ENCODE results near the gene SCAMP2. TPM values are rescaled to one million over a fixed set of nuclear protein-coding genes. Genes with fewer than 3 reads are reported as not detected.

The SCAMP2 gene
- total and polyA plus RNA-seq, 10 donors: 34.7 to 129 (median 98.6) TPM

- intact Hi-C loops (cut with DNase I; ENCODE audit: low total_unique reads): loop anchor here (5.0 kb wide), 2 partner anchors 58 to 62 kb away; partner anchors contain the start of gene CSK
- peak overlapping the region in 4 of 8 donors; percentile 76 to 95 (median 90) for H3K4me3 ChIP-seq
- peaks cover 6 to 81% (median 36%) of the 10 kb centered on the region in 6 donors for H3K36me3 ChIP-seq
These were observed 29.3 kb downstream of the SCAMP2 start for GRCh38 chr15:74843891-74844299.

GRCh38 chr15:74843445-74843828 is 29.7 kb downstream of the SCAMP2 start:
- intact Hi-C loops (cut with DNase I; ENCODE audit: low total_unique reads): loop anchor here (5.0 kb wide), 2 partner anchors 59 to 61 kb away; partner anchors contain the start of gene CSK
- Histone ChIP-seq H3K27me3 (replicated peaks in 1 of 7) (no peaks in the 10 kb centered on the region), H3K36me3 (peaks cover 6 to 81% (median 35%) of the 10 kb centered on the region in 6 donors), H3K9me3 (no peaks in the 10 kb centered on the region), H3K4me3 (peak overlapping the region; percentile 27 to 95 (median 85)), H3K27ac (peak overlapping the region; percentile 76 to 92 (median 88)), H3K4me1 (peaks cover 16 to 62% (median 47%) of the 10 kb centered on the region in 6 donors)
- TF ChIP-seq POLR2A (IDR thresholded peaks at IDR 0.05) (no peak), CTCF (IDR thresholded peaks at IDR 0.05 in 8 of 11, conservative IDR thresholded peaks at IDR 0.05 in 3 of 11) (peak in 6 of 11 experiments; percentile 4 to 41 (median 32)), POLR2AphosphoS5 (IDR thresholded peaks at IDR 0.05) (no peak)
- WGBS, 5 donors: 16 to 32% (median 18%) methylated on average over 10 to 18 of the region's 18 CpGs
- DNase-seq: no peak

More at GRCh38 chr15:74843891-74844299, 29.3 kb downstream of the SCAMP2 start:
- Histone ChIP-seq H3K9me3 (no peaks in the 10 kb centered on the region), H3K27ac (peak overlapping the region; percentile 76 to 92 (median 88)), H3K27me3 (replicated peaks in 1 of 7) (no peaks in the 10 kb centered on the region), H3K4me1 (peaks cover 16 to 62% (median 47%) of the 10 kb centered on the region in 6 donors)
- TF ChIP-seq POLR2AphosphoS5 (IDR thresholded peaks at IDR 0.05) (no peak), CTCF (IDR thresholded peaks at IDR 0.05 in 8 of 11, conservative IDR thresholded peaks at IDR 0.05 in 3 of 11) (no peak), POLR2A (IDR thresholded peaks at IDR 0.05) (no peak)
- WGBS, 5 donors: 46 to 66% (median 57%) methylated on average over 9 to 12 of the region's 12 CpGs
- DNase-seq: no peak

GRCh38 chr15:74842581-74843444 is 30.4 kb downstream of the SCAMP2 start, which contains the start of gene ULK3:
Gene ULK3, minus strand, starts transcription at chr15:74843156. Its CDS starts 51 bp downstream, at chr15:74843105.
- WGBS, 5 donors: 0 to 4% (median 1%) methylated on average over 14 to 84 of the region's 84 CpGs
- H3K27me3 ChIP-seq (replicated peaks in 1 of 7): no peaks in the 10 kb centered on the region
- TF ChIP-seq POLR2AphosphoS5 (IDR thresholded peaks at IDR 0.05) (peak; percentile 86 to 93 (median 87)), POLR2A (IDR thresholded peaks at IDR 0.05) (peak in 1 of 3 donors; percentile 44), CTCF (IDR thresholded peaks at IDR 0.05 in 8 of 11, conservative IDR thresholded peaks at IDR 0.05 in 3 of 11) (peak; percentile 54 to 94 (median 81))
- H3K36me3 ChIP-seq: peaks cover 2 to 81% (median 33%) of the 10 kb centered on the region in 6 donors
- peak within 1 kb of the TSS; percentile 71 to 95 (median 89) for H3K4me3 ChIP-seq
- H3K27ac ChIP-seq: peak within 1 kb of the TSS; percentile 76 to 92 (median 88)
- H3K4me1 ChIP-seq: peaks cover 16 to 61% (median 47%) of the 10 kb centered on the region in 6 donors
- no peaks in the 10 kb centered on the region for H3K9me3 ChIP-seq
- peak; percentile 99 for DNase-seq
- intact Hi-C loops (cut with DNase I; ENCODE audit: low total_unique reads): loop anchor here (5.0 kb wide), 2 partner anchors 59 to 61 kb away; partner anchors contain the start of gene CSK
